ENCODE measurements around the gene GREB1L.
"Not testable (repeated sequence)": the region's sequence is repeated elsewhere in the genome, so short reads cannot be mapped to it uniquely, and the experiment has no call there.

The GREB1L gene

GRCh38 chr18:21305621-21306020 is 63.6 kb downstream of the GREB1L start:
- DNase-seq (ENCODE audit: low read depth in 1 of 2, low spot score in 1 of 2), result no peak

- no peak for DNase-seq (ENCODE audit: low read depth in 1 of 2, low spot score in 1 of 2)
Measured at GRCh38 chr18:21306368-21306767, 64.3 kb downstream of the GREB1L start.

GRCh38 chr18:21307578-21307977 is 65.5 kb downstream of the GREB1L start:
- no peak for DNase-seq (ENCODE audit: low read depth in 1 of 2, low spot score in 1 of 2)

- DNase-seq (ENCODE audit: low read depth in 1 of 2, low spot score in 1 of 2), result no peak
Measured at GRCh38 chr18:21309248-21309647, 67.2 kb downstream of the GREB1L start.

- not testable (repeated sequence) for DNase-seq (ENCODE audit: low read depth in 1 of 2, low spot score in 1 of 2)
Measured at GRCh38 chr18:21311980-21312379, 69.9 kb downstream of the GREB1L start.

- no peak for DNase-seq (ENCODE audit: low read depth in 1 of 2, low spot score in 1 of 2)
Measured at GRCh38 chr18:21313576-21313975, 71.5 kb downstream of the GREB1L start.

- DNase-seq (ENCODE audit: low read depth in 1 of 2, low spot score in 1 of 2), result no peak
Measured at GRCh38 chr18:21314724-21315123, 72.7 kb downstream of the GREB1L start.

GRCh38 chr18:21315126-21315525 is 73.1 kb downstream of the GREB1L start:
- DNase-seq (ENCODE audit: low read depth in 1 of 2, low spot score in 1 of 2), result not testable (repeated sequence)

GRCh38 chr18:21315741-21316197 is 73.7 kb downstream of the GREB1L start:
- no peak for DNase-seq (ENCODE audit: low read depth in 1 of 2, low spot score in 1 of 2)

- DNase-seq (ENCODE audit: low read depth in 1 of 2, low spot score in 1 of 2), result no peak
Measured at GRCh38 chr18:21316296-21316695, 74.3 kb downstream of the GREB1L start.

- no peak for DNase-seq (ENCODE audit: low read depth in 1 of 2, low spot score in 1 of 2)
Measured at GRCh38 chr18:21321711-21322110, 79.7 kb downstream of the GREB1L start.

GRCh38 chr18:21327101-21327500 is 85.1 kb downstream of the GREB1L start:
- DNase-seq (ENCODE audit: low read depth in 1 of 2, low spot score in 1 of 2), result no peak

- no peak for DNase-seq (ENCODE audit: low read depth in 1 of 2, low spot score in 1 of 2)
Measured at GRCh38 chr18:21330122-21330701, 88.2 kb downstream of the GREB1L start.

- no peak for DNase-seq (ENCODE audit: low read depth in 1 of 2, low spot score in 1 of 2)
Measured at GRCh38 chr18:21331065-21331464, 89.0 kb downstream of the GREB1L start.

GRCh38 chr18:21335927-21336488 is 94.0 kb downstream of the GREB1L start:
- no peak for DNase-seq (ENCODE audit: low read depth in 1 of 2, low spot score in 1 of 2)

GRCh38 chr18:21336846-21337245 is 94.8 kb downstream of the GREB1L start:
- no peak for DNase-seq (ENCODE audit: low read depth in 1 of 2, low spot score in 1 of 2)

- no peak for DNase-seq (ENCODE audit: low read depth in 1 of 2, low spot score in 1 of 2)
Measured at GRCh38 chr18:21341141-21341540, 99.1 kb downstream of the GREB1L start.

GRCh38 chr18:21342372-21342771 is 100.3 kb downstream of the GREB1L start:
- no peak for DNase-seq (ENCODE audit: low read depth in 1 of 2, low spot score in 1 of 2)

- DNase-seq (ENCODE audit: low read depth in 1 of 2, low spot score in 1 of 2), result no peak
Measured at GRCh38 chr18:21344860-21345259, 102.8 kb downstream of the GREB1L start.

- DNase-seq (ENCODE audit: low read depth in 1 of 2, low spot score in 1 of 2), result no peak
Measured at GRCh38 chr18:21345840-21346239, 103.8 kb downstream of the GREB1L start.

GRCh38 chr18:21359746-21360145 is 117.7 kb downstream of the GREB1L start:
- DNase-seq (ENCODE audit: low read depth in 1 of 2, low spot score in 1 of 2), result no peak

GRCh38 chr18:21361307-21361880 is 119.4 kb downstream of the GREB1L start:
- DNase-seq (ENCODE audit: low read depth in 1 of 2, low spot score in 1 of 2), result no peak

- DNase-seq (ENCODE audit: low read depth in 1 of 2, low spot score in 1 of 2), result no peak
Measured at GRCh38 chr18:21362831-21363230, 120.8 kb downstream of the GREB1L start.
